Gastrocnemius medialis (tissue), 4 donors: ENCODE results near the gene CACNG5. TPM values are rescaled to one million over a fixed set of nuclear protein-coding genes. Genes with fewer than 3 reads are reported as not detected.

Experiments used
- ATAC-seq, 2 donors: fragments of 150-250 bp; one replicate each; pipeline ENCODE4 v1.9.1; 2016
- DNase-seq, 2 donors: peaks; one replicate each; pipeline ENCODE4 v3.0.0-alpha.2; 2019
- H3K27ac ChIP-seq, 4 donors: fragments of 200-600 bp; sonication (generic); 1 replicate in 1 of 4; 2 replicates in 3 of 4; pipeline ENCODE4 v1.5.1; 2016 to 2018; ENCODE audit warnings: mild to moderate bottlenecking in 2 of 4, moderate library complexity in 1 of 4
- H3K27me3 ChIP-seq, 3 donors: fragments of 200-600 bp; sonication (generic) in 2 of 3; 1 replicate in 1 of 3; 2 replicates in 2 of 3; pipeline versions ENCODE4 v1.5.1 to v1.6.0; 2016 to 2019; ENCODE audit warnings: mild to moderate bottlenecking in 1 of 3, moderate library complexity in 1 of 3
- H3K36me3 ChIP-seq, 2 donors: fragments of 200-600 bp; sonication (generic) in 1 of 2; one replicate each; pipeline ENCODE4 v1.5.1; 2017 to 2018
- H3K4me1 ChIP-seq, 2 donors: fragments of 200-600 bp; sonication (generic) in 1 of 2; one replicate each; pipeline ENCODE4 v1.5.1; 2016 to 2017; ENCODE audit warnings: mild to moderate bottlenecking in 2 of 2
- H3K4me3 ChIP-seq, 4 donors: fragments of 200-600 bp; sonication (generic) in 3 of 4; 1 replicate in 1 of 4; 2 replicates in 3 of 4; pipeline ENCODE4 v1.5.1; 2016 to 2019; ENCODE audit warnings: mild to moderate bottlenecking in 2 of 4
- H3K9me3 ChIP-seq, 3 donors: fragments of 200-600 bp; sonication (generic) in 2 of 3; 1 replicate in 1 of 3; 2 replicates in 2 of 3; pipeline ENCODE4 v1.5.1; 2016 to 2019
- CTCF ChIP-seq, 5 experiments: fragments of 450-650 bp in 3 of 5; fragments of 200-600 bp in 2 of 5; sonication (generic) in 2 of 5; IDR thresholded peaks in 4 of 5; conservative IDR thresholded peaks in 1 of 5; 1 replicate in 4 of 5; 2 replicates in 1 of 5; pipeline ENCODE4 v1.5.1; 2016 to 2019; ENCODE audit warnings: antibody characterized with exemption in 5 of 5, mild to moderate bottlenecking in 3 of 5, moderate library complexity in 3 of 5
- POLR2A ChIP-seq, 2 donors: fragments of 450-650 bp; IDR thresholded peaks; one replicate each; pipeline ENCODE4 v1.6.1; 2017; ENCODE audit warnings: antibody characterized with exemption in 2 of 2, mild to moderate bottlenecking in 2 of 2, moderate library complexity in 2 of 2
- in situ Hi-C, 4 donors: fragments of 200-750 bp; cut with MboI; loops; one replicate each; pipeline versions ENCODE4 v1.15.0 to v1.8.0; 2017; ENCODE audit warnings: low sequenced_read_pairs in 4 of 4
- intact Hi-C: fragments of 100-400 bp; cut with DNase I; formaldehyde crosslinking; loops from one replicate; pipeline ENCODE4 v1.15.1; 2023; ENCODE audit warnings: low total_unique reads
- total RNA-seq, 4 donors: library from RNA; depleted of rRNA; stranded (reverse); fragments of >200 nt; gene quantifications; one replicate each; pipeline versions ENCODE4 v1.1.0 to v1.2.3, GENCODE V29; 2016

Gene CACNG5
- total RNA-seq, 4 donors from 2014 or later, result not detected

DNA sequence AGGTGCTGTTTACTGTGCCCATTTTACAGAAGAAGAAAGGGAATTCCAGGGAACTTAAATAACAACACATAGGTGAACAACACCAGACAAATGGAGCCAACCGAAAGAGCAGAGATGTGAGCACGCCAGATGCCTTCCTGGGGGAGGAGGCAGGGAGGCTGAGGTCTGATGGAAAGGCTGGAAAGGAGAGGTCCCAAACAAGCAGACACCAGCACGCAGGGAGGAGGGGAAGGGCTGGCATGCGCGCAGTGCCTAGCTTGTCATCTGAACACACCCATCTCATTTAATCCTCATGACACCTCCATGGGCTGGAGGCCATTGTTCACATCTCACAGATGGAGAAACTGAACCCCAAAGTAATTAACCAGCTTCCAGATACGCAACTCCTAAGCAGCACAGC is 20.9 kb upstream of the CACNG5 start:
- intact Hi-C loops (no loop called here), in situ Hi-C loops (no loop called here)
- no peak overlapping the region for H3K27ac ChIP-seq
- no peaks in the 10 kb centered on the region for H3K9me3 ChIP-seq
- no peak overlapping the region for H3K4me3 ChIP-seq
- H3K36me3 ChIP-seq, result no peaks in the 10 kb centered on the region
- ATAC-seq, result no peak
- TF ChIP-seq CTCF (IDR thresholded peaks at IDR 0.05 in 4 of 5, conservative IDR thresholded peaks at IDR 0.05 in 1 of 5) (no peak), POLR2A (IDR thresholded peaks at IDR 0.05) (no peak)
- H3K4me1 ChIP-seq, result no peaks in the 10 kb centered on the region
- no peaks in the 10 kb centered on the region for H3K27me3 ChIP-seq
- DNase-seq, result no peak

GRCh38 chr17:66814570-66814969 is 20.3 kb upstream of the CACNG5 start:
- Histone ChIP-seq H3K4me3 (no peak overlapping the region), H3K27me3 (no peaks in the 10 kb centered on the region), H3K36me3 (no peaks in the 10 kb centered on the region), H3K27ac (no peak overlapping the region), H3K4me1 (no peaks in the 10 kb centered on the region), H3K9me3 (no peaks in the 10 kb centered on the region)
- DNase-seq, result no peak
- intact Hi-C loops (no loop called here), in situ Hi-C loops (no loop called here)
- ATAC-seq, result no peak
- TF ChIP-seq CTCF (IDR thresholded peaks at IDR 0.05 in 4 of 5, conservative IDR thresholded peaks at IDR 0.05 in 1 of 5) (no peak), POLR2A (IDR thresholded peaks at IDR 0.05) (no peak)

- ATAC-seq (no peak), DNase-seq (no peak)
- TF ChIP-seq POLR2A (IDR thresholded peaks at IDR 0.05), result no peak
- TF ChIP-seq CTCF (IDR thresholded peaks at IDR 0.05 in 4 of 5, conservative IDR thresholded peaks at IDR 0.05 in 1 of 5), result no peak
- H3K36me3 ChIP-seq, result no peaks in the 10 kb centered on the region
- intact Hi-C loops (no loop called here), in situ Hi-C loops (no loop called here)
- no peaks in the 10 kb centered on the region for H3K4me1 ChIP-seq
- no peaks in the 10 kb centered on the region for H3K9me3 ChIP-seq
- H3K27ac ChIP-seq, result no peak overlapping the region
- no peak overlapping the region for H3K4me3 ChIP-seq
- H3K27me3 ChIP-seq, result no peaks in the 10 kb centered on the region
These were observed 17.2 kb upstream of the CACNG5 start for GRCh38 chr17:66817750-66818149.

DNA sequence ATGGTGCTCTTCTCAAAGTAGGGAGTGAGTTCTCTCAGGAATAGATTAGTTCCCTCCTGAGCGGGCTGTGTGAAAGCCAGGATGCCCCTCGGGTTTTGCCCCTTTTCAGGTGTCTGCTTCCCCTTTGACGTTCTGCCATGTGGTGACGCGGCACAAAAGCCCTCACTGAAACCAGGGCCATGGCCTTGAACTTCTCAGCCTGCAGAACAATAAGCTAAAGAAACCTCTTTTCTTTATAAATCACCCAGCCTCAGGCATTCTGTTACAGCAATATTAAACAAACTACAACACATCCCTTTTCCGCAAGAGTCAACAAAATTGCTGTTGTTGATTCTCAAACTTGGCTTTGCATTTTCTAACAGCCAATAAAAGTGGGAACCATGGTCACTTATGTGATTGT is 15.5 kb upstream of the CACNG5 start:
- peaks cover 0 to 2% (median 0%) of the 10 kb centered on the region in 3 donors for H3K27me3 ChIP-seq
- DNase-seq (no peak), ATAC-seq (no peak)
- H3K27ac ChIP-seq, result no peak overlapping the region
- intact Hi-C loops, result no loop called here
- in situ Hi-C loops, result no loop called here
- no peaks in the 10 kb centered on the region for H3K9me3 ChIP-seq
- no peaks in the 10 kb centered on the region for H3K36me3 ChIP-seq
- TF ChIP-seq CTCF (IDR thresholded peaks at IDR 0.05 in 4 of 5, conservative IDR thresholded peaks at IDR 0.05 in 1 of 5), result no peak
- TF ChIP-seq POLR2A (IDR thresholded peaks at IDR 0.05), result no peak
- no peaks in the 10 kb centered on the region for H3K4me1 ChIP-seq
- no peak overlapping the region for H3K4me3 ChIP-seq

DNA sequence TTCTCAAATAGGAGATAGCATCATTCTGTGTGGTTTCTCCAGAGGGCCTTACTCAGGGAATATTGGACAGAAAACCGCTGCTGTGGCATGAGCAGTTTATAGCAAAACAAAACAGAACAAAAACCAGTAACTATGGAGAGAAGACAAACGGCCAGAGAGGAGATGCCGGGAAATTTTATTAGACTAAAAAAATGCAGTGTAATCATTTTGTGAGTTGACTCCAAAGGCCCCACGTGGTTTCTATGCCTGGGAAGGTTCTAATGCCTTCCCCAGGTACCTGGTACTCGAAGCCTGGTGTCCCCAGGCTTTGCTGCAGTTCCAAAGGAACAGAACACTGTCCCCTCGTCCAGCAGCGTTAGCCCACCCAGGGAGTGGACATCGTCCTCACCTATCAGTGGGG is 12.9 kb upstream of the CACNG5 start:
- in situ Hi-C loops, result loop anchor here in 1 of 4 donors (10.0 kb wide), 1 partner anchor 67 kb away; no protein-coding TSS in a partner anchor
- no peak for TF ChIP-seq POLR2A (IDR thresholded peaks at IDR 0.05)
- no peak for TF ChIP-seq CTCF (IDR thresholded peaks at IDR 0.05 in 4 of 5, conservative IDR thresholded peaks at IDR 0.05 in 1 of 5)
- ATAC-seq (no peak), DNase-seq (no peak)
- Histone ChIP-seq H3K27ac (no peak overlapping the region), H3K4me1 (no peaks in the 10 kb centered on the region), H3K36me3 (no peaks in the 10 kb centered on the region), H3K27me3 (peaks cover 0 to 3% (median 3%) of the 10 kb centered on the region in 3 donors), H3K4me3 (no peak overlapping the region), H3K9me3 (no peaks in the 10 kb centered on the region)
- intact Hi-C loops, result no loop called here
